ENCODE measurements around the gene PPP1R9A.

The PPP1R9A gene

DNA sequence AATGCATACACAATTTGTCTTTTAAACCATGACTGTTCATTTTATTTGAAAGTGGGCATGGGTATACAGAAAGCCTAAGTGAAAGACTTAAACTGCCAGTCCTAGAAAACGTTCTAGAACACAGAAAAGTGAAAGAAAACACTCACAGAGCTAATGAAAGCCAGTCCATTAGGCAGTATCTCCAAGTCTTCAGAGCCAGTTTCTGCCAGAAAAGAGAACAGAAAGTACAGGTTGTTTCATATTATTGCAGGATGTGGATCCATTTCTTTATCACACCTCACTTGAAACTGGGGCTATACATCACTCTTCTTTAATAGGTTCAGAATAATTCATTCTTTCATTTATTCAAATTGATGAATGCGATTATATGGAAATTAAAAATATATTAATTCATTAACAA lies 409.2 kb downstream of the PPP1R9A start:
- no peak overlapping the region for H3K27ac ChIP-seq

DNA sequence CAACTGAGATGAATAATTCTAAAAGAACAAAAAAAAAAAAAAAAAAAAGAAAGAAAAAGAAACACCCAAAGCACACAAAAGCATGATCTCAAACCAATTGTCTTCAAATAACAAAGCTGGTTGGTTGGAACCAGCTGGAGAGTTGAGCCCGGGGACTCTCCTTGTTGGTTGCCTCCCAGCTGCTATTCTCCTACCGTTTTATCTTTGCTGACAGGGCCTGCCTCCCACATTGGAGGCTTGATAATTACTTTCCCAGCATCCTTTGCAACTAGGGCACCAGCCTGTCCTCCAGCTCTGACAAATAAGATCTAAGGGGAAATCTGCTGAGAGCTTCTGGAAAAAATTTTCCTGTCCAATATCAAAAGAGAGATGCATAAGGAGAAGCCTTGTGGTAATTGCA lies 410.2 kb downstream of the PPP1R9A start:
- no peak for DNase-seq (ENCODE audit: low spot score)
- TF ChIP-seq, protein P1, sequence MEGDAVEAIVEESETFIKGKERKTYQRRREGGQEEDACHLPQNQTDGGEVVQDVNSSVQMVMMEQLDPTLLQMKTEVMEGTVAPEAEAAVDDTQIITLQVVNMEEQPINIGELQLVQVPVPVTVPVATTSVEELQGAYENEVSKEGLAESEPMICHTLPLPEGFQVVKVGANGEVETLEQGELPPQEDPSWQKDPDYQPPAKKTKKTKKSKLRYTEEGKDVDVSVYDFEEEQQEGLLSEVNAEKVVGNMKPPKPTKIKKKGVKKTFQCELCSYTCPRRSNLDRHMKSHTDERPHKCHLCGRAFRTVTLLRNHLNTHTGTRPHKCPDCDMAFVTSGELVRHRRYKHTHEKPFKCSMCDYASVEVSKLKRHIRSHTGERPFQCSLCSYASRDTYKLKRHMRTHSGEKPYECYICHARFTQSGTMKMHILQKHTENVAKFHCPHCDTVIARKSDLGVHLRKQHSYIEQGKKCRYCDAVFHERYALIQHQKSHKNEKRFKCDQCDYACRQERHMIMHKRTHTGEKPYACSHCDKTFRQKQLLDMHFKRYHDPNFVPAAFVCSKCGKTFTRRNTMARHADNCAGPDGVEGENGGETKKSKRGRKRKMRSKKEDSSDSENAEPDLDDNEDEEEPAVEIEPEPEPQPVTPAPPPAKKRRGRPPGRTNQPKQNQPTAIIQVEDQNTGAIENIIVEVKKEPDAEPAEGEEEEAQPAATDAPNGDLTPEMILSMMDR (IDR thresholded peaks at IDR 0.05), result no peak
- Histone ChIP-seq H3K27ac (no peak overlapping the region), H3K4me3 (no peak overlapping the region)

More for the DNA sequence above, 409.2 kb downstream of the PPP1R9A start:
- DNase-seq (ENCODE audit: low spot score), result no peak
- no peak overlapping the region for H3K4me3 ChIP-seq
- TF ChIP-seq, protein P1 (IDR thresholded peaks at IDR 0.05), result no peak

DNA sequence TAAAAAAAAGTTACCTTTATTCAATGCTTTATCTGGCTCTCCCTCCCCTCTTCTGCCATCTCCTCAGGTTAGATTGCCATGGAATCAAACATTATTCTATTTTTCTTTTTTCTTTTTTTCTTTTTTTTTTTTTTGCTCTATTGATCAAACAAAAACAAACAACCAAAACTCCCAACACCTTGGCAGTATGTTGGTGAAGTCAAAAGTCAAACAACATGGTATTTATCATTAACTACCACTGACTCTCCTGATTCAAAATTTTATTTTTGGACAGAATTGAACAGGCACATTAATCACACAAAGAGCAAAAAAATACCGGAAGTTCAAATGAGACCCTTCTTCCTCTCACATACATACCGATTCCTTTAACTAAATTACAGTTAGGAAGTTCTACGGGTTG lies 410.6 kb downstream of the PPP1R9A start:
- Histone ChIP-seq H3K27ac (no peak overlapping the region), H3K4me3 (no peak overlapping the region)
- TF ChIP-seq, protein P1 (IDR thresholded peaks at IDR 0.05), result no peak
- DNase-seq (ENCODE audit: low spot score), result no peak

DNA sequence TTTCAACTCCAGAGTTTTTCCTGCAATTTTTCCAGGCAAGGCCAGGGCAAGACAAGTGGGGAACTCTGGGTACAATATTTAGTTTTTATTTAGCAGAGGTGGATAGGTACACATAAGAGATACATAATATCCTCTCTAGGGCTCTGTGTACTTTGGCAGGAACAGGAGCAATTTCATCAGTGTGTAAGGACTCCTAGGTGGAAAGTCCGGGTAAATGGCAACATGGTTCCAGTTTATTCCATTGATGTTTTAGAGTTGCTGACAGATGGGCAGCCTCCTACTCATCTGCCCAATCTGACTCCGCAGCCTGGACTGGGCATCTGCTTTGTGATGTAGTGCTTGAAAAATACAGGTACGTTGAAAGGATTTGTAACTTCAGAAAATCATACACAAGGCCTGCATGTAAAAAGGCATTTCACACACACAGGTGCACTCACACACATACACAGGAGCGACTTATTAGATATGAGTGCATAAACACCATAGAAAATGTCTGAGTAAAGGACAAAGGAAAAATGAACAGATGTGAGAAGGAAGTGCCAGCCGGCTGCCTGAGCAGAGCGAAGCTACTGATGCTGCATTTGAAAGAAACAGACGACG lies 411.2 kb downstream of the PPP1R9A start:
- TF ChIP-seq, protein P1 (IDR thresholded peaks at IDR 0.05), result no peak
- Histone ChIP-seq H3K27ac (no peak overlapping the region), H3K4me3 (no peak overlapping the region)
- no peak for DNase-seq (ENCODE audit: low spot score)

DNA sequence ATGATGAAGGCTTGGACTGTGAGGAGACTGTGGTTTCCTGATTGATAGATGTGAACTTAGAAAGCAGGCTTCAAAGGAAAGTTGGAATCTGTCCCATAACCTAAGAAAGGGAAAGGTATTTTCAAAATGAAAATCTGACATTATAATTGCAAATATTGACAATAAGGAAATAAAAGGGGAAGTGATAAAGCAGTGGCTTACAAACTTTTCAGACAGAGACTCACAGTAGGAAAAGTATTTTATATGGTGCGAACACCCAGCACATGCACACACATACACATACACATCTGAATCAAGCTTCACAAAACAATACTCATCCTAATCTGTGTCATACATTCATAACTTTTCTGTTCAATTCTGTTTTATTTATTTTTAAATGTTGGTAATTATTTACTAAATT lies 412.2 kb downstream of the PPP1R9A start:
- Histone ChIP-seq H3K4me3 (no peak overlapping the region), H3K27ac (no peak overlapping the region)
- DNase-seq (ENCODE audit: low spot score), result no peak
- TF ChIP-seq, protein P1 (IDR thresholded peaks at IDR 0.05), result no peak

DNA sequence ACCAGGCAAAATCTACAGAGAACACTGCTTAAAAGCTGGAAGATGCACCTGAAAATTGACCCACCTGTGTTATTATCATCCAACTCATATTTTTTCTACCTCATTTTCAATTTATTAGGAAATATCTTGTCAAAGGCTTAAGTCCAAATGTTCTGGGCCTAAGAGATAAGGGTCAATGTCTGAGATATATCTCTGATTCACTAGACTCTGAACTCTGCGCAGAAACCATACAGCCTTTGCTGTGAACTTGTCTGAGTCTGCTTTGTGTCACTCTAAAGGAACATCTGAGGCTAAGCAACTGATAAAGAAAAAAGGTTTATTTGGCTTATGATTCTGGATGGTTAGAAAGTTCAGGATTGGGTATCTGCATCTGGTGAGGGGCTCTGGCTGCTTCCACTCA lies 413.3 kb downstream of the PPP1R9A start:
- TF ChIP-seq, protein P1 (IDR thresholded peaks at IDR 0.05), result no peak
- Histone ChIP-seq H3K27ac (no peak overlapping the region), H3K4me3 (no peak overlapping the region)
- DNase-seq (ENCODE audit: low spot score), result no peak

DNA sequence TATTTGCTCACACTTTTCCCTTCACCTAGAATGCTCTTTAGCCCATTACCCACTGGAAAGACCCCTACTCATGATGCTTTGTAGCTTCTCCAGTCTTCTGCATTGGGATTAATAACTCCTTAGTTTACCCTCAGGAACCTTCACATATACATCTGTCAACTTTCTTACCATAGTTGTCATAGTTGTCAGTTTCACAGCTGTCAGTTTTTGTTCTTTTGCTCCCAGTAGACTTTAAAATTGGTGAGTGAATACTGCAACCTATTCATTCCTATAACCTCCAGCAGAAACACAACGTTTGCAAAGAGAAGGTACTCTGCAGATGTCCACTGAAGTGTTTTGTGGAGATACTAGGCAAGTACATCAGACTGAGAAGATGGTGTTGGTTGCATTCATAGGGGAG lies 414.3 kb downstream of the PPP1R9A start:
- TF ChIP-seq, protein P1 (IDR thresholded peaks at IDR 0.05), result no peak
- DNase-seq (ENCODE audit: low spot score), result no peak
- no peak overlapping the region for H3K4me3 ChIP-seq
- H3K27ac ChIP-seq, result no peak overlapping the region

Data from coronary artery (tissue), 2 donors.